SU-DHL-6 (cell line): ENCODE measurements around the gene DENND2C.

Source experiments
- H2AFZ ChIP-seq: fragments of 200-600 bp; sonication (generic); 2 replicates; pipeline ENCODE4 v1.6.1; 2014; ENCODE audit warnings: low read depth, mild to moderate bottlenecking, moderate library complexity, mixed read lengths, antibody characterized with exemption, low read length; ENCODE audit not compliant: severe bottlenecking
- H3F3A ChIP-seq: fragments of 200-600 bp; shearing (Covaris generic); 2 replicates; pipeline ENCODE4 v1.6.0; 2016; ENCODE audit warnings: antibody characterized with exemption, mild to moderate bottlenecking; ENCODE audit not compliant: insufficient read depth
- H3K27ac ChIP-seq: fragments of 200-600 bp; sonication (generic); 2 replicates; pipeline ENCODE4 v1.5.1; 2016; ENCODE audit warnings: low read depth, mild to moderate bottlenecking, low read length, moderate library complexity, mixed read lengths
- H3K27me3 ChIP-seq: fragments of 200-600 bp; sonication (generic), shearing (Covaris generic); 2 replicates; pipeline ENCODE4 v1.6.0; 2014; ENCODE audit warnings: mild to moderate bottlenecking, low read length
- H3K36me3 ChIP-seq: fragments of 200-600 bp; sonication (generic); 2 replicates; pipeline ENCODE4 v1.6.1; 2014; ENCODE audit warnings: mild to moderate bottlenecking, low read length, mixed read lengths
- H3K4me2 ChIP-seq: fragments of 300-600, 200-600 bp; shearing (Covaris generic), sonication (generic); 2 replicates; pipeline ENCODE4 v1.6.0; 2014; ENCODE audit warnings: low read length, low read depth, mild to moderate bottlenecking; ENCODE audit not compliant: poor library complexity, severe bottlenecking
- H3K4me3 ChIP-seq: fragments of 200-600 bp; sonication (generic); 2 replicates; pipeline ENCODE4 v1.5.1; 2014; ENCODE audit warnings: antibody characterized with exemption, low read length, mild to moderate bottlenecking, mixed read lengths; ENCODE audit not compliant: insufficient read depth, poor library complexity, severe bottlenecking
- H3K79me2 ChIP-seq: fragments of 200-600 bp; sonication (generic); 2 replicates; pipeline ENCODE4 v1.6.1; 2014; ENCODE audit warnings: mild to moderate bottlenecking, low read length, moderate library complexity; ENCODE audit not compliant: insufficient read depth
- H3K9ac ChIP-seq: fragments of 200-600 bp; sonication (generic); 2 replicates; pipeline ENCODE4 v1.7.0; 2014; ENCODE audit warnings: mild to moderate bottlenecking, low read length
- H3K9me2 ChIP-seq: fragments of 200-600 bp; sonication (generic); replicated peaks from 2 replicates; pipeline ENCODE4 v1.6.1; 2014; ENCODE audit warnings: low read length; ENCODE audit not compliant: insufficient read depth
- H3K9me3 ChIP-seq: fragments of 200-600 bp; sonication (generic); 2 replicates; pipeline ENCODE4 v1.6.1; 2014; ENCODE audit warnings: low read length, mixed read lengths; ENCODE audit not compliant: insufficient read depth
- H4K20me1 ChIP-seq: fragments of 200-600 bp; sonication (generic); 2 replicates; pipeline ENCODE4 v1.6.1; 2014; ENCODE audit warnings: low read depth, mild to moderate bottlenecking, antibody characterized with exemption, low read length, moderate library complexity, mixed read lengths
- CTCF ChIP-seq: fragments of 200-600 bp; sonication (generic); IDR thresholded peaks from one replicate; pipeline ENCODE4 v1.5.1; 2017; ENCODE audit warnings: antibody characterized with exemption, mild to moderate bottlenecking, low read length, moderate library complexity; ENCODE audit not compliant: insufficient read depth, poor library complexity, severe bottlenecking
- EZH2phosphoT487 ChIP-seq: fragments of 200-600 bp; sonication (generic), shearing (Covaris generic); conservative IDR thresholded peaks from 2 replicates; pipeline ENCODE4 v1.6.1; 2018; ENCODE audit warnings: mild to moderate bottlenecking, antibody characterized with exemption, low read length, moderate library complexity, mixed read lengths

DENND2C gene

DNA sequence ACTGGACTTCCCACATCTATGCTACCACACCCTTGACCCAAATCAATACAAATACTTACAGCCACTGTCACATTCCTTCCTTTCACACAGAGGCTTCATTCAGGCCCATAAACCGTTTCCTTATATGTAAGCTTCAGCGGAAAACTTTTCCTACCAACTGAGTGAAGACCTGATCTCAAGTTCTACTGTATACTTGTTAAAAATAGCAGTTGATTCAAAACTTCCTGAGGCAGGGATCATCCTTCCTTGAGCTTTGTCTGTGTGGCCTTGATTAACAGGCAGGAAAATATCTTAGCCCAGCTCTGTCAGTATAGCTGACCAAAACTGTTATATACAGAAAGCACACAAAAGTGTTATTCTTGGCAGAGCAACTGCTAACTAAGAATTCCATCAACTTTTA lies 42.7 kb downstream of the DENND2C start:
- H2AFZ ChIP-seq: no peak overlapping the region
- no peaks in the 10 kb centered on the region for H3K79me2 ChIP-seq
- H3K27ac ChIP-seq: no peak overlapping the region
- H3K27me3 ChIP-seq: no peaks in the 10 kb centered on the region
- no peaks in the 10 kb centered on the region for H3K36me3 ChIP-seq
- TF ChIP-seq EZH2phosphoT487 (no peak), CTCF (no peak)
- H4K20me1 ChIP-seq: no peaks in the 10 kb centered on the region
- no peaks in the 10 kb centered on the region for H3K9me2 ChIP-seq
- no peaks in the 10 kb centered on the region for H3K9me3 ChIP-seq
- H3F3A ChIP-seq: no peaks in the 10 kb centered on the region
- H3K9ac ChIP-seq: no peak overlapping the region
- H3K4me2 ChIP-seq: no peak overlapping the region
- H3K4me3 ChIP-seq: no peak overlapping the region

GRCh38 chr1:114623364-114623763 lies 46.5 kb downstream of the DENND2C start:
- TF ChIP-seq CTCF (no peak), EZH2phosphoT487 (no peak)
- no peaks in the 10 kb centered on the region for H3K9me3 ChIP-seq
- no peak overlapping the region for H3K27ac ChIP-seq
- no peaks in the 10 kb centered on the region for H3K36me3 ChIP-seq
- no peak overlapping the region for H3K4me3 ChIP-seq
- no peaks in the 10 kb centered on the region for H3K79me2 ChIP-seq
- no peaks in the 10 kb centered on the region for H3K9me2 ChIP-seq
- no peak overlapping the region for H2AFZ ChIP-seq
- H3K27me3 ChIP-seq: no peaks in the 10 kb centered on the region
- no peaks in the 10 kb centered on the region for H3F3A ChIP-seq
- no peaks in the 10 kb centered on the region for H4K20me1 ChIP-seq
- no peak overlapping the region for H3K9ac ChIP-seq
- H3K4me2 ChIP-seq: no peak overlapping the region

DNA sequence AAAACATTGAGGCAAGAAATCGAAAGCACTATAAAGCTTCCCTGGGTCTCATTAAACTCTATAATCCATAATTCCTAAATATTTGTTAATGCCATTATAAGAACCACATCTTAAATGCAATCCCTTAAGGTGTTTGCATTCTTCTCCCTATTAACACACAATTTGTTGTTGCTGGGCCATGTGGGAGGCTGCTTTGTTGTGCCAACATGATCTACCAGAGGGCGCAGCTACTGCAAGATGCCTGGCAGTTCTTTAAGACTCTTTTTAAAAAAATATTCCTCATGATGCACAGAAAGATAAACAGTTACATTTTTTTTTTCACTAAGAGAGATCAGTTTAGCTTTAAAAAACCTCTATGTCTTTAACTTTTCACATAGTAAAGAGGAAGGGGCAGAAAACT lies 49.4 kb downstream of the DENND2C start:
- H3K9me2 ChIP-seq: no peaks in the 10 kb centered on the region
- H3K27me3 ChIP-seq: no peaks in the 10 kb centered on the region
- H3F3A ChIP-seq: no peaks in the 10 kb centered on the region
- no peak overlapping the region for H2AFZ ChIP-seq
- no peak overlapping the region for H3K9ac ChIP-seq
- H3K79me2 ChIP-seq: no peaks in the 10 kb centered on the region
- no peak overlapping the region for H3K4me2 ChIP-seq
- no peaks in the 10 kb centered on the region for H3K9me3 ChIP-seq
- no peaks in the 10 kb centered on the region for H4K20me1 ChIP-seq
- H3K4me3 ChIP-seq: no peak overlapping the region
- TF ChIP-seq CTCF (no peak), EZH2phosphoT487 (no peak)
- H3K36me3 ChIP-seq: no peaks in the 10 kb centered on the region
- no peak overlapping the region for H3K27ac ChIP-seq

DNA sequence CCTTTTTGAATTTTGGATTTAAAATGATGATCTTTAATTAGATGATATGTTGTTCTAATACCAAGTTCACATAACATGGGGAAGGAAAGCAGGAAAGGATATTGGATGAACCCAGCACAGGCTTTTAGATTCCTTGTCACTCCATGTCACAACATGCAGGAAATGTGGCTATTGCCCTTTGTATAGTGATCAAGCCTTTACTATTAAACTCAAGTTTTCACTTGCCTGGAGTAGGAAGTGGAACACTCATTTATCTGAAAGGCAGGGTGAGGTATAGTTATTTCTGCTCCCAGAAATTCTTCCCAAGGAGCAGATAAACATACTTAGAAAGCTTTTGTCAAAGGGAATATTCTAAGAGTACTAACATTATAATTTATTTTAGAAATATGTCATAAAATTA lies 51.2 kb downstream of the DENND2C start:
- Histone ChIP-seq H3F3A (no peaks in the 10 kb centered on the region), H3K27me3 (no peaks in the 10 kb centered on the region), H3K9ac (no peak overlapping the region), H3K79me2 (no peaks in the 10 kb centered on the region), H2AFZ (no peak overlapping the region), H3K27ac (no peak overlapping the region), H3K9me3 (no peaks in the 10 kb centered on the region), H3K36me3 (no peaks in the 10 kb centered on the region), H3K9me2 (no peaks in the 10 kb centered on the region), H3K4me2 (no peak overlapping the region), H3K4me3 (no peak overlapping the region), H4K20me1 (no peaks in the 10 kb centered on the region)
- no peak for TF ChIP-seq CTCF
- TF ChIP-seq EZH2phosphoT487: no peak
